Right atrium auricular region (tissue), 2 donors: ENCODE measurements around the gene ERMAP. TPM values are rescaled to one million over a fixed set of nuclear protein-coding genes. Genes with fewer than 3 reads are reported as not detected.

Experiments used
- DNase-seq: peaks from one replicate; pipeline ENCODE4 v3.0.0-alpha.2; 2019; ENCODE audit warnings: low spot score
- H3K27ac ChIP-seq, 2 donors: fragments of 200-600 bp; sonication (generic); 1 replicate in 1 of 2; 2 replicates in 1 of 2; pipeline ENCODE4 v1.5.1; 2016 to 2019
- H3K27me3 ChIP-seq, 2 donors: fragments of 200-600 bp; sonication (generic); one replicate each; pipeline versions ENCODE4 v1.5.1 to v1.6.0; 2017 to 2019
- H3K36me3 ChIP-seq: fragments of 200-600 bp; sonication (generic); one replicate; pipeline ENCODE4 v1.5.1; 2016
- H3K4me1 ChIP-seq, 2 donors: fragments of 200-600 bp; sonication (generic); one replicate each; pipeline versions ENCODE4 v1.5.1 to v1.6.0; 2017 to 2019
- H3K4me3 ChIP-seq, 2 donors: fragments of 200-600 bp; sonication (generic); 1 replicate in 1 of 2; 2 replicates in 1 of 2; pipeline ENCODE4 v1.5.1; 2017 to 2019; ENCODE audit warnings: mild to moderate bottlenecking in 1 of 2, moderate library complexity in 1 of 2
- H3K9me3 ChIP-seq, 2 donors: fragments of 200-600 bp; sonication (generic); one replicate each; pipeline ENCODE4 v1.5.1; 2019
- CTCF ChIP-seq, 2 donors: fragments of 200-600 bp; sonication (generic); IDR thresholded peaks; one replicate each; pipeline ENCODE4 v1.5.1; 2019; ENCODE audit warnings: antibody characterized with exemption in 2 of 2
- total RNA-seq, 2 donors: library from RNA; depleted of rRNA; stranded (reverse); fragments of >200 nt; gene quantifications; one replicate each; pipeline ENCODE4 v1.1.0, GENCODE V29; 2016

ERMAP gene
- total RNA-seq, 2 donors from 2014 or later: 3.3 to 5.6 TPM

GRCh38 chr1:42822800-42823392 is 6.0 kb downstream of the ERMAP start:
- Histone ChIP-seq H3K27ac (no peak overlapping the region), H3K27me3 (no peaks in the 10 kb centered on the region), H3K36me3 (no peaks in the 10 kb centered on the region), H3K4me3 (no peak overlapping the region), H3K9me3 (no peaks in the 10 kb centered on the region), H3K4me1 (peaks cover 0 to 7% of the 10 kb centered on the region in 2 donors)
- DNase-seq: no peak
- TF ChIP-seq CTCF (IDR thresholded peaks at IDR 0.05): no peak

- Histone ChIP-seq H3K4me1 (peaks cover 0 to 4% of the 10 kb centered on the region in 2 donors), H3K27me3 (no peaks in the 10 kb centered on the region), H3K27ac (no peak overlapping the region), H3K36me3 (no peaks in the 10 kb centered on the region), H3K4me3 (no peak overlapping the region), H3K9me3 (no peaks in the 10 kb centered on the region)
- TF ChIP-seq CTCF (IDR thresholded peaks at IDR 0.05): no peak
- no peak for DNase-seq
Observed at GRCh38 chr1:42824481-42825035, 7.6 kb downstream of the ERMAP start.

- Histone ChIP-seq H3K36me3 (no peaks in the 10 kb centered on the region), H3K9me3 (no peaks in the 10 kb centered on the region), H3K4me1 (peaks cover 0 to 4% of the 10 kb centered on the region in 2 donors), H3K27me3 (no peaks in the 10 kb centered on the region), H3K27ac (no peak overlapping the region), H3K4me3 (no peak overlapping the region)
- DNase-seq: no peak
- TF ChIP-seq CTCF (IDR thresholded peaks at IDR 0.05): no peak
Observed at GRCh38 chr1:42825036-42825851, 8.3 kb downstream of the ERMAP start.

- Histone ChIP-seq H3K36me3 (no peaks in the 10 kb centered on the region), H3K27me3 (no peaks in the 10 kb centered on the region), H3K9me3 (no peaks in the 10 kb centered on the region), H3K4me1 (no peaks in the 10 kb centered on the region), H3K4me3 (no peak overlapping the region), H3K27ac (no peak overlapping the region)
- DNase-seq: no peak
- TF ChIP-seq CTCF (IDR thresholded peaks at IDR 0.05): no peak
Observed at GRCh38 chr1:42830631-42831030, 13.7 kb downstream of the ERMAP start.

- Histone ChIP-seq H3K4me3 (no peak overlapping the region), H3K27ac (no peak overlapping the region), H3K9me3 (no peaks in the 10 kb centered on the region), H3K27me3 (no peaks in the 10 kb centered on the region), H3K4me1 (no peaks in the 10 kb centered on the region), H3K36me3 (no peaks in the 10 kb centered on the region)
- no peak for TF ChIP-seq CTCF (IDR thresholded peaks at IDR 0.05)
- DNase-seq: no peak
Observed at GRCh38 chr1:42831273-42831672, 14.4 kb downstream of the ERMAP start.
